Mesendoderm (in vitro differentiated cells): ENCODE measurements around the gene GALNT15. TPM values are rescaled to one million over a fixed set of nuclear protein-coding genes. Genes with fewer than 3 reads are reported as not detected.

Experiments
- DNase-seq: peaks from one replicate; pipeline ENCODE4 v3.0.0; 2013
- H2AK5ac ChIP-seq: 2 replicates; pipeline ENCODE4 v1.6.1; 2013; ENCODE audit warnings: low read length, inconsistent platforms
- H2BK120ac ChIP-seq: 2 replicates; pipeline ENCODE4 v1.6.1; 2013; ENCODE audit warnings: low read depth, mild to moderate bottlenecking, low read length, moderate library complexity, mixed read lengths
- H2BK15ac ChIP-seq: replicated peaks from 2 replicates; pipeline ENCODE4 v1.6.1; 2013; ENCODE audit warnings: low read depth, mild to moderate bottlenecking, moderate library complexity
- H2BK5ac ChIP-seq: 2 replicates; pipeline ENCODE4 v1.6.1; 2013; ENCODE audit warnings: low read length, inconsistent platforms
- H3K18ac ChIP-seq: 2 replicates; pipeline ENCODE4 v1.6.1; 2013; ENCODE audit warnings: mild to moderate bottlenecking, low read length, mixed read lengths
- H3K23ac ChIP-seq: one replicate; pipeline ENCODE4 v1.6.1; 2013; ENCODE audit warnings: low read length
- H3K27ac ChIP-seq: 2 replicates; pipeline ENCODE4 v1.5.1; 2013; ENCODE audit warnings: low read depth, mild to moderate bottlenecking, inconsistent platforms, low read length, moderate library complexity
- H3K27me3 ChIP-seq: 2 replicates; pipeline ENCODE4 v1.6.1; 2013; ENCODE audit warnings: low read length, control low read depth, mild to moderate bottlenecking, inconsistent platforms; ENCODE audit not compliant: insufficient read depth, poor library complexity
- H3K36me3 ChIP-seq: 2 replicates; pipeline ENCODE4 v1.6.1; 2013; ENCODE audit warnings: low read length, inconsistent platforms; ENCODE audit not compliant: control insufficient read depth, insufficient read depth
- H3K4ac ChIP-seq: one replicate; pipeline ENCODE4 v1.6.1; 2013; ENCODE audit warnings: low read depth, mild to moderate bottlenecking, low read length, moderate library complexity
- H3K4me1 ChIP-seq: 2 replicates; pipeline ENCODE4 v1.6.1; 2013; ENCODE audit warnings: low read depth, low read length, inconsistent platforms; ENCODE audit not compliant: control insufficient read depth
- H3K4me2 ChIP-seq: 2 replicates; pipeline ENCODE4 v1.6.1; 2013; ENCODE audit warnings: low read length
- H3K4me3 ChIP-seq: 2 replicates; pipeline ENCODE4 v1.5.1; 2013; ENCODE audit warnings: mild to moderate bottlenecking, low read length
- H3K56ac ChIP-seq: one replicate; pipeline ENCODE4 v1.6.1; 2013; ENCODE audit warnings: low read length
- H3K79me1 ChIP-seq: 2 replicates; pipeline ENCODE4 v1.6.1; 2013; ENCODE audit warnings: low read length, inconsistent platforms
- H3K79me2 ChIP-seq: 2 replicates; pipeline ENCODE4 v1.6.1; 2013; ENCODE audit warnings: mild to moderate bottlenecking, low read length; ENCODE audit not compliant: control insufficient read depth, insufficient read depth
- H3K9ac ChIP-seq: 2 replicates; pipeline ENCODE4 v1.6.1; 2013; ENCODE audit warnings: low read length, inconsistent platforms
- H4K5ac ChIP-seq: one replicate; pipeline ENCODE4 v1.6.1; 2013; ENCODE audit warnings: low read length
- H4K8ac ChIP-seq: one replicate; pipeline ENCODE4 v1.6.1; 2013; ENCODE audit warnings: low read depth, mild to moderate bottlenecking, control low read depth, low read length, moderate library complexity
- WGBS: extraction: QIAGEN DNeasy Blood & Tissue Kit; methylation state at CpG from one replicate; pipeline ENCODE4 v1.1.7; 2013; ENCODE audit warnings: low lambda C conversion rate, missing lambda C conversion rate; ENCODE audit not compliant: insufficient coverage; ENCODE audit errors: extremely low coverage; 5-methylcytosine and 5-hydroxymethylcytosine counted together
- polyA plus RNA-seq, 2 experiments: library from polyadenylated mRNA; stranded (reverse); fragments of 200-250 nt; gene quantifications; one replicate each; pipeline ENCODE4 v1.2.3, GENCODE V29; 2013

GALNT15 gene
- 0.01 TPM for polyA plus RNA-seq (2013, experiment 1 of 2)
- 0.01 TPM for polyA plus RNA-seq (2013, experiment 2 of 2)

GRCh38 chr3:16174389-16174788, at the start of gene GALNT15:
Gene GALNT15, plus strand, starts transcription at chr3:16174680. Its CDS starts 472 bp downstream, at chr3:16175152.
- Histone ChIP-seq H3K27me3 (no peaks in the 10 kb centered on the region), H2BK15ac (no peak within 1 kb of the TSS), H3K4me1 (no peaks in the 10 kb centered on the region), H3K56ac (no peak within 1 kb of the TSS), H3K9ac (no peak within 1 kb of the TSS), H3K4me2 (no peak within 1 kb of the TSS), H3K4ac (no peak within 1 kb of the TSS), H2BK5ac (no peak within 1 kb of the TSS), H3K23ac (no peak within 1 kb of the TSS), H2AK5ac (no peak within 1 kb of the TSS), H3K36me3 (no peaks in the 10 kb centered on the region), H2BK120ac (no peak within 1 kb of the TSS), H3K79me2 (no peaks in the 10 kb centered on the region), H4K8ac (no peak within 1 kb of the TSS), H3K18ac (no peak within 1 kb of the TSS), H3K4me3 (no peak within 1 kb of the TSS), H3K79me1 (no peaks in the 10 kb centered on the region), H4K5ac (no peak within 1 kb of the TSS), H3K27ac (no peak within 1 kb of the TSS)
- DNase-seq: no peak
- no CpG with 5 or more reads among the region's 8 CpGs for WGBS

- no peak overlapping the region for H3K23ac ChIP-seq
- no peaks in the 10 kb centered on the region for H3K36me3 ChIP-seq
- H2BK15ac ChIP-seq: no peak overlapping the region
- no peak overlapping the region for H3K56ac ChIP-seq
- no peak overlapping the region for H4K5ac ChIP-seq
- H3K27me3 ChIP-seq: no peaks in the 10 kb centered on the region
- no peak overlapping the region for H4K8ac ChIP-seq
- H3K4me3 ChIP-seq: no peak overlapping the region
- WGBS: no CpG with 5 or more reads among the region's 8 CpGs
- no peak overlapping the region for H3K18ac ChIP-seq
- no peaks in the 10 kb centered on the region for H3K79me1 ChIP-seq
- no peaks in the 10 kb centered on the region for H3K4me1 ChIP-seq
- no peak for DNase-seq
- no peak overlapping the region for H3K4me2 ChIP-seq
- no peak overlapping the region for H2BK5ac ChIP-seq
- H3K79me2 ChIP-seq: no peaks in the 10 kb centered on the region
- no peak overlapping the region for H2BK120ac ChIP-seq
- no peak overlapping the region for H3K9ac ChIP-seq
- no peak overlapping the region for H3K27ac ChIP-seq
- H2AK5ac ChIP-seq: no peak overlapping the region
- H3K4ac ChIP-seq: no peak overlapping the region
Measured at GRCh38 chr3:16126634-16127033, 47.8 kb upstream of the GALNT15 start.

GRCh38 chr3:16127249-16127648, 47.2 kb upstream of the GALNT15 start:
- no peak overlapping the region for H3K9ac ChIP-seq
- no peak overlapping the region for H3K56ac ChIP-seq
- H3K4ac ChIP-seq: no peak overlapping the region
- no CpG with 5 or more reads among the region's 8 CpGs for WGBS
- no peak for DNase-seq
- no peak overlapping the region for H4K8ac ChIP-seq
- no peak overlapping the region for H3K4me3 ChIP-seq
- no peaks in the 10 kb centered on the region for H3K27me3 ChIP-seq
- no peaks in the 10 kb centered on the region for H3K79me1 ChIP-seq
- no peak overlapping the region for H4K5ac ChIP-seq
- H3K36me3 ChIP-seq: no peaks in the 10 kb centered on the region
- H3K4me2 ChIP-seq: no peak overlapping the region
- H2BK5ac ChIP-seq: no peak overlapping the region
- H2BK15ac ChIP-seq: no peak overlapping the region
- no peak overlapping the region for H3K18ac ChIP-seq
- no peak overlapping the region for H2BK120ac ChIP-seq
- no peak overlapping the region for H3K23ac ChIP-seq
- no peak overlapping the region for H2AK5ac ChIP-seq
- no peak overlapping the region for H3K27ac ChIP-seq
- no peaks in the 10 kb centered on the region for H3K4me1 ChIP-seq
- H3K79me2 ChIP-seq: no peaks in the 10 kb centered on the region

GRCh38 chr3:16130066-16130465, 44.4 kb upstream of the GALNT15 start:
- Histone ChIP-seq H2BK15ac (no peak overlapping the region), H3K4me1 (no peaks in the 10 kb centered on the region), H3K27ac (no peak overlapping the region), H3K79me1 (no peaks in the 10 kb centered on the region), H3K4me2 (no peak overlapping the region), H2AK5ac (no peak overlapping the region), H3K18ac (no peak overlapping the region), H2BK120ac (no peak overlapping the region), H2BK5ac (no peak overlapping the region), H3K9ac (no peak overlapping the region), H3K36me3 (no peaks in the 10 kb centered on the region), H4K5ac (no peak overlapping the region), H3K4ac (no peak overlapping the region), H3K79me2 (no peaks in the 10 kb centered on the region), H3K27me3 (no peaks in the 10 kb centered on the region), H3K4me3 (no peak overlapping the region), H3K23ac (no peak overlapping the region), H4K8ac (no peak overlapping the region), H3K56ac (no peak overlapping the region)
- no CpG with 5 or more reads among the region's 4 CpGs for WGBS
- no peak for DNase-seq

- Histone ChIP-seq H3K4me2 (no peak overlapping the region), H3K27ac (no peak overlapping the region), H2BK5ac (no peak overlapping the region), H2BK15ac (no peak overlapping the region), H2AK5ac (no peak overlapping the region), H3K9ac (no peak overlapping the region), H3K27me3 (no peaks in the 10 kb centered on the region), H3K36me3 (no peaks in the 10 kb centered on the region), H2BK120ac (no peak overlapping the region), H3K56ac (no peak overlapping the region), H3K23ac (no peak overlapping the region), H3K4ac (no peak overlapping the region), H3K18ac (no peak overlapping the region), H3K79me2 (no peaks in the 10 kb centered on the region), H4K8ac (no peak overlapping the region), H3K4me1 (no peaks in the 10 kb centered on the region), H4K5ac (no peak overlapping the region), H3K79me1 (no peaks in the 10 kb centered on the region), H3K4me3 (no peak overlapping the region)
- peak; percentile 26 for DNase-seq
- no CpG with 5 or more reads among the region's 7 CpGs for WGBS
Measured at GRCh38 chr3:16132190-16132589, 42.3 kb upstream of the GALNT15 start.

- Histone ChIP-seq H3K4me3 (no peak overlapping the region), H3K4me2 (no peak overlapping the region), H3K4me1 (no peaks in the 10 kb centered on the region), H3K36me3 (no peaks in the 10 kb centered on the region), H3K4ac (no peak overlapping the region), H3K9ac (no peak overlapping the region), H3K27ac (no peak overlapping the region), H3K27me3 (no peaks in the 10 kb centered on the region), H2AK5ac (no peak overlapping the region), H2BK15ac (no peak overlapping the region), H4K8ac (no peak overlapping the region), H2BK120ac (no peak overlapping the region), H3K79me1 (no peaks in the 10 kb centered on the region), H3K18ac (no peak overlapping the region), H4K5ac (no peak overlapping the region), H3K23ac (no peak overlapping the region), H3K79me2 (no peaks in the 10 kb centered on the region), H3K56ac (no peak overlapping the region), H2BK5ac (no peak overlapping the region)
- WGBS: no CpG with 5 or more reads among the region's 3 CpGs
- no peak for DNase-seq
Measured at GRCh38 chr3:16132928-16133327, 41.6 kb upstream of the GALNT15 start.
